Heart right ventricle (tissue), 16 donors: ENCODE data around the gene TAF1A. TPM values are rescaled to one million over a fixed set of nuclear protein-coding genes. Genes with fewer than 3 reads are reported as not detected.

Source experiments
- ATAC-seq, 8 donors: fragments of 200-7000 bp; cut with Tn5 transposase; one replicate each; pipeline ENCODE4 v1.9.1; 2020; ENCODE audit warnings: mild to moderate bottlenecking in 8 of 8, moderate library complexity in 8 of 8, moderate number of reproducible peaks in 1 of 8
- DNase-seq, 2 donors: peaks; one replicate each; pipeline ENCODE4 v3.0.0-alpha.2; 2020
- H3K27ac ChIP-seq, 10 donors: fragments of 200-600 bp; sonication (generic) in 2 of 10; one replicate each; pipeline versions ENCODE4 v1.5.0 to v1.8.0; 2020 to 2022; ENCODE audit warnings: mild to moderate bottlenecking in 3 of 10
- H3K27me3 ChIP-seq, 7 donors: fragments of 200-600 bp; one replicate each; pipeline ENCODE4 v1.8.0; 2021 to 2022; ENCODE audit warnings: mild to moderate bottlenecking in 2 of 7
- H3K36me3 ChIP-seq, 9 donors: fragments of 200-600 bp; sonication (generic) in 1 of 9; one replicate each; pipeline versions ENCODE4 v1.5.0 to v1.8.0; 2020 to 2022; ENCODE audit warnings: mild to moderate bottlenecking in 2 of 9
- H3K4me1 ChIP-seq, 9 donors: fragments of 200-600 bp; sonication (generic) in 1 of 9; one replicate each; pipeline versions ENCODE4 v1.5.0 to v1.8.0; 2020 to 2022; ENCODE audit warnings: mild to moderate bottlenecking in 4 of 9
- H3K4me3 ChIP-seq, 10 donors: fragments of 200-600 bp; sonication (generic) in 2 of 10; one replicate each; pipeline versions ENCODE4 v1.5.0 to v1.8.0; 2020 to 2022; ENCODE audit warnings: mild to moderate bottlenecking in 7 of 10, moderate library complexity in 2 of 10
- H3K9me3 ChIP-seq, 11 donors: fragments of 200-600 bp in 10 of 11; sonication (generic) in 2 of 11; one replicate each; pipeline versions ENCODE4 v1.5.0 to v1.8.0; 2013 to 2022; ENCODE audit warnings: mild to moderate bottlenecking in 2 of 11, control low read depth in 1 of 11, moderate library complexity in 1 of 11
- WGBS, 2 donors: extraction: QIAGEN DNeasy Blood & Tissue Kit; methylation state at CpG; one replicate each; pipeline ENCODE4 v1.1.7; 2013; ENCODE audit warnings: inconsistent platforms in 1 of 2; 5-methylcytosine and 5-hydroxymethylcytosine counted together
- intact Hi-C, 10 donors: fragments of 100-400 bp; cut with DNase I; formaldehyde crosslinking; loops; one replicate each; pipeline versions ENCODE4 v1.11.1 to v1.14.2; 2022
- polyA plus RNA-seq, 2 donors: library from polyadenylated mRNA; stranded (reverse); fragments of 200-250 nt; gene quantifications; one replicate each; pipeline ENCODE4 v1.2.3, GENCODE V29; 2013
- total RNA-seq, 10 donors: library from RNA; stranded (reverse); fragmentation: NEBNext Ultra II Directional in 3 of 10; extraction: Animal tissue kit (Norgen Biotek cat#: 25700) in 3 of 10; gene quantifications; one replicate each; pipeline versions ENCODE4 v1.2.1 to v1.2.4, GENCODE V29; 2021 to 2023
- TF ChIP-seq, protein P1 (sequence below), 9 donors: fragments of 200-600 bp; sonication (generic) in 2 of 9; IDR thresholded peaks; one replicate each; pipeline versions ENCODE4 v1.5.0 to v1.8.0; 2021 to 2022; ENCODE audit warnings: antibody characterized with exemption in 9 of 9, mild to moderate bottlenecking in 5 of 9, moderate library complexity in 1 of 9
- donor health status: Arrhythmogenic right ventricular cardiomyopathy.
- donor health status: ischemic (EF 13 %, LVEDD 7.1; RV severe dilation, severe dysfunction).
- donor health status: healthy with polysubstance abuse.
- donor health status: DM: no; HTN: yes; CAD: no.
- donor health status: DM: no; HTN: no; CAD: no.
- donor health status: ischemic (EF 25% LVEDD 6.9; RV normal size, moderate dysfunction).
- donor health status: ischemic (EF 25% LVEDD 5.7; RV mildly dilated, moderate dysfunction).
- donor health status: healthy.
- donor health status: DM: yes; HTN: yes; CAD: no.
- donor health status: Ischemic cardiomyopathy.
- donor health status: ischemic (EF 35%, LVEDD 5.7; RV mildly dilated, moderate dysfunction).
- donor health status: nonischemic (EF 11% LVEDD 7.7; RV severe dilation, severe dysfunction).
- donor health status: DM: yes; HTN: yes; CAD: no.
- donor health status: PGD.
- donor health status: ischemic (EF 29% LVEDD 5.4; RV normal size, mild dysfunction).
- donor health status: nonischemic (EF 23%, LVEDD 6.1; RV moderate dilation, normal function).

Gene TAF1A
- total and polyA plus RNA-seq, 12 donors: 1.1 to 3.3 (median 1.7) TPM

DNA sequence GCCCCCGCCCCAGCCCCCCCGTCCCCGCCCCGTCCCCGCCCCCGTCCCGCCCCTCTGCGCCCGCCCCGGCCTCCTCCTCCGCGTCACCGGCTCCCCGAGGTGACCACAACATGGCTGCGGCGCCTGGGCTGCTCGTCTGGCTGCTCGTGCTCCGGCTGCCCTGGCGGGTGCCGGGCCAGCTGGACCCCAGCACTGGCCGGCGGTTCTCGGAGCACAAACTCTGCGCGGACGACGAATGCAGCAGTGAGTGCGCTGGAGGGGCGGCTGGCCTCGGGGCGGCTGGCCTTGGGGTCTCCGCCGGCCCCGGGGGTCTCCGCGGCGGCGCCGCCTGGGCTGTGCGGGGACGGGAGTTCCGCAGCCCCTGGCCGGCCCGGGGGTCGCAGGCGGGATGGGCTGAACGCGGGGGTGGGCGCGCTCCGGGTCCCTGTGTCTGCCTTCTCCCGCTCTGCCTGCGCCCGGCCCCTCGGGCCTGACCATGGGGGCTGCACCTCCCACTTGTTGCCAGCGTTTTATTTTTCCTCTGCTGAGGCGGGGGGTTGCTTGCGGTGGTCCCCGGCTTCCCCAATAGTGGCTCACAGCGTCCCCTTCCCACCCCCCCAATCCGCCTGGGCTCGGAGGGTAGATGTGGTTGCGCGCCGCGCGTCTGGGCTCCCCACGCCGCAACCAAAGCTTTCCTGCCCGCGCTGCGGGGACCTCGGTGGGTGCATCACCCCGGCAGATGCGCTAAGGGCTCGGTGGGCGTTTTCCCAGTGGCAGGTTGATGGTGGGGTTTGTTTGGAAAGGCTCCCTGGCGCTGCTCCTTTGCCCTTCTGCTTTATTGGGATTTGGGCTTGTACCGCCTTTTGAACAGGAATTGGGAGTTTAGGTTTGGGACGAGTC lies 28.5 kb upstream of the TAF1A start, which contains the start of gene MIA3:
TSS of gene MIA3 (plus strand) at position 97 of the 879 bp plus-strand sequence. CDS start at position 111, 14 bp downstream.
- WGBS, 2 donors: 0 to 1% methylated on average over 65 to 76 of the region's 81 CpGs

GRCh38 chr1:222617367-222617951 lies 27.7 kb upstream of the TAF1A start:
- peak overlapping the region; percentile 46 to 97 (median 70) for H3K4me3 ChIP-seq
- peaks cover 0 to 14% (median 9%) of the 10 kb centered on the region in 9 donors for H3K36me3 ChIP-seq
- peak; percentile 92 to 94 for DNase-seq
- TF ChIP-seq, protein P1, sequence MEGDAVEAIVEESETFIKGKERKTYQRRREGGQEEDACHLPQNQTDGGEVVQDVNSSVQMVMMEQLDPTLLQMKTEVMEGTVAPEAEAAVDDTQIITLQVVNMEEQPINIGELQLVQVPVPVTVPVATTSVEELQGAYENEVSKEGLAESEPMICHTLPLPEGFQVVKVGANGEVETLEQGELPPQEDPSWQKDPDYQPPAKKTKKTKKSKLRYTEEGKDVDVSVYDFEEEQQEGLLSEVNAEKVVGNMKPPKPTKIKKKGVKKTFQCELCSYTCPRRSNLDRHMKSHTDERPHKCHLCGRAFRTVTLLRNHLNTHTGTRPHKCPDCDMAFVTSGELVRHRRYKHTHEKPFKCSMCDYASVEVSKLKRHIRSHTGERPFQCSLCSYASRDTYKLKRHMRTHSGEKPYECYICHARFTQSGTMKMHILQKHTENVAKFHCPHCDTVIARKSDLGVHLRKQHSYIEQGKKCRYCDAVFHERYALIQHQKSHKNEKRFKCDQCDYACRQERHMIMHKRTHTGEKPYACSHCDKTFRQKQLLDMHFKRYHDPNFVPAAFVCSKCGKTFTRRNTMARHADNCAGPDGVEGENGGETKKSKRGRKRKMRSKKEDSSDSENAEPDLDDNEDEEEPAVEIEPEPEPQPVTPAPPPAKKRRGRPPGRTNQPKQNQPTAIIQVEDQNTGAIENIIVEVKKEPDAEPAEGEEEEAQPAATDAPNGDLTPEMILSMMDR (IDR thresholded peaks at IDR 0.05): no peak
- peak overlapping the region in 7 of 10 donors; percentile 28 to 74 (median 52) for H3K27ac ChIP-seq
- H3K9me3 ChIP-seq: no peaks in the 10 kb centered on the region
- peaks cover 0 to 25% (median 18%) of the 10 kb centered on the region in 9 donors for H3K4me1 ChIP-seq
- intact Hi-C loops: loop anchor here in 1 of 10 donors (2.0 kb wide), 1 partner anchor 27 kb away; no protein-coding TSS in a partner anchor
- ATAC-seq: peak; percentile 85 to 96 (median 96)
- WGBS, 2 donors: 2 to 3% methylated on average over 26 to 37 of the region's 37 CpGs
- peaks cover 0 to 18% (median 0%) of the 10 kb centered on the region in 7 donors for H3K27me3 ChIP-seq

More for the DNA sequence above, 28.5 kb upstream of the TAF1A start, which contains the start of gene MIA3:
- Histone ChIP-seq H3K4me3 (peak within 1 kb of the TSS; percentile 84 to 99 (median 90)), H3K36me3 (peaks cover 0 to 22% (median 14%) of the 10 kb centered on the region in 9 donors), H3K27me3 (peaks cover 0 to 10% (median 0%) of the 10 kb centered on the region in 7 donors), H3K4me1 (peaks cover 0 to 25% (median 18%) of the 10 kb centered on the region in 9 donors), H3K27ac (peak within 1 kb of the TSS in 9 of 10 donors; percentile 73 to 88 (median 83)), H3K9me3 (no peaks in the 10 kb centered on the region)
- DNase-seq (peak in 1 of 2 donors; percentile 84), ATAC-seq (peak; percentile 78 to 94 (median 86))
- TF ChIP-seq, protein P1 (IDR thresholded peaks at IDR 0.05): no peak
- intact Hi-C loops: no loop called here

GRCh38 chr1:222616525-222616924 lies 26.8 kb upstream of the TAF1A start:
- Histone ChIP-seq H3K4me3 (no peak overlapping the region), H3K27me3 (peaks cover 0 to 19% (median 0%) of the 10 kb centered on the region in 7 donors), H3K36me3 (peaks cover 0 to 5% (median 3%) of the 10 kb centered on the region in 9 donors), H3K27ac (no peak overlapping the region), H3K4me1 (peaks cover 0 to 25% (median 18%) of the 10 kb centered on the region in 9 donors), H3K9me3 (no peaks in the 10 kb centered on the region)
- DNase-seq (no peak), ATAC-seq (no peak)
- TF ChIP-seq, protein P1 (IDR thresholded peaks at IDR 0.05): no peak
- intact Hi-C loops: loop anchor here in 1 of 10 donors (2.0 kb wide), 1 partner anchor 26 kb away; no protein-coding TSS in a partner anchor
- WGBS, 2 donors: 75 to 87% methylated on average over 5 of the region's 5 CpGs

GRCh38 chr1:222613627-222614026 lies 23.9 kb upstream of the TAF1A start:
- Histone ChIP-seq H3K4me3 (no peak overlapping the region), H3K27me3 (peaks cover 0 to 19% (median 0%) of the 10 kb centered on the region in 7 donors), H3K36me3 (no peaks in the 10 kb centered on the region), H3K9me3 (no peaks in the 10 kb centered on the region), H3K27ac (no peak overlapping the region), H3K4me1 (peaks cover 0 to 8% (median 6%) of the 10 kb centered on the region in 9 donors)
- WGBS, 2 donors: 35 to 50% methylated on average over 1 of the region's 1 CpG
- no peak for ATAC-seq
- no peak for DNase-seq
- intact Hi-C loops: no loop called here
- TF ChIP-seq, protein P1 (IDR thresholded peaks at IDR 0.05): no peak
